HepG2 (cell line): Measurements from ENCODE around the gene NAV1. TPM values are rescaled to one million over a fixed set of nuclear protein-coding genes. Genes with fewer than 3 reads are reported as not detected.

Experiments used
- ATAC-seq: fragments of 200-7000 bp; cut with Tn5 transposase; 3 replicates; pipeline ENCODE4 v1.9.1; 2020; ENCODE audit warnings: mild to moderate bottlenecking, moderate library complexity
- BruUV-seq: library from RNA; stranded (reverse); fragments of 400-500 nt; replicated peaks from 2 replicates; lab custom pipeline; 2021; lab: Mats Ljungman, UMichigan
- CTCF ChIA-PET: fragments of 300-600 bp; formaldehyde crosslinking; extraction: SDS; loops from one replicate; lab custom pipeline; 2021; ENCODE audit warnings: low total read pairs, inconsistent platforms, low intra/inter-chr PET ratio; lab: Yijun Ruan, JAX
- POLR2A ChIA-PET: fragments of 350-600 bp; sonication (Branson Sonifier 250); formaldehyde crosslinking; loops from one replicate; lab custom pipeline; 2020; ENCODE audit warnings: antibody characterized with exemption, inconsistent platforms; lab: Yijun Ruan, JAX
- DNase-seq: peaks from one replicate; pipeline ENCODE4 v3.0.0-alpha.2; 2015; ENCODE audit warnings: low spot score
- FAIRE-seq: peaks from 3 replicates; lab custom pipeline; 2011; peaks lifted over from hg19 to GRCh38; lab: Jason Lieb, UNC
- H2AFZ ChIP-seq: one replicate; pipeline ENCODE4 v1.6.1; 2011; ENCODE audit warnings: low read length, inconsistent platforms
- H3K27ac ChIP-seq: fragments of 300-600 bp; 3 replicates; pipeline ENCODE4 v1.8.0; 2011; ENCODE audit warnings: mixed run types, mild to moderate bottlenecking, mixed read lengths, low read length, inconsistent platforms; ENCODE audit not compliant: insufficient read depth; ENCODE audit errors: extremely low read length
- H3K27me3 ChIP-seq, 2 experiments: fragments of 200-600 bp in 1 of 2; 2 replicates in 1 of 2; 3 replicates in 1 of 2; pipeline versions ENCODE4 v1.6.0 to v1.8.0; 2011; ENCODE audit warnings: low read length in 2 of 2, mild to moderate bottlenecking in 2 of 2, moderate library complexity in 2 of 2, inconsistent platforms in 1 of 2; ENCODE audit not compliant: insufficient read depth in 2 of 2, control insufficient read depth in 1 of 2
- H3K36me3 ChIP-seq, 2 experiments: fragments of 200-600 bp in 1 of 2; replicated peaks in 1 of 2; 2 replicates in 1 of 2; 3 replicates in 1 of 2; pipeline versions ENCODE4 v1.5.1 to v1.8.0; 2011; ENCODE audit warnings: low read length in 2 of 2, inconsistent platforms in 1 of 2; ENCODE audit not compliant: insufficient read depth in 2 of 2, control insufficient read depth in 1 of 2
- H3K4me1 ChIP-seq: 2 replicates; pipeline ENCODE4 v1.5.1; 2012; ENCODE audit warnings: low read length, inconsistent platforms; ENCODE audit not compliant: insufficient read depth
- H3K4me2 ChIP-seq: 2 replicates; pipeline ENCODE4 v1.6.0; 2011; ENCODE audit warnings: low read depth, low read length, inconsistent platforms
- H3K4me3 ChIP-seq, 3 experiments: fragments of 200-600 bp in 1 of 3; sonication (generic), shearing (Covaris generic) in 1 of 3; replicated peaks in 1 of 3; 2 replicates each; pipeline ENCODE4 v1.5.1; 2011 to 2016; ENCODE audit warnings: low read length in 3 of 3, inconsistent platforms in 2 of 3, low read depth in 2 of 3, mild to moderate bottlenecking in 2 of 3, control low read depth in 1 of 3, mixed read lengths in 1 of 3; ENCODE audit not compliant: insufficient read depth in 1 of 3
- H3K79me2 ChIP-seq: one replicate; pipeline ENCODE4 v1.6.1; 2011; ENCODE audit warnings: low read length, inconsistent platforms; ENCODE audit not compliant: insufficient read depth
- H3K9ac ChIP-seq: 2 replicates; pipeline ENCODE4 v1.6.0; 2011; ENCODE audit warnings: mild to moderate bottlenecking, low read depth, low read length, inconsistent platforms; ENCODE audit not compliant: insufficient read depth
- H3K9me3 ChIP-seq: 2 replicates; pipeline ENCODE4 v1.5.1; 2012; ENCODE audit warnings: mild to moderate bottlenecking, low read length
- H4K20me1 ChIP-seq: 2 replicates; pipeline ENCODE4 v1.6.0; 2011; ENCODE audit warnings: inconsistent platforms, mild to moderate bottlenecking, low read length, moderate library complexity; ENCODE audit not compliant: insufficient read depth
- ATAD3A ChIP-seq: sonication (generic); formaldehyde crosslinking; IDR thresholded peaks from 2 replicates; pipeline ENCODE4 v1.4.0; 2020; ENCODE audit warnings: missing genetic modification reagents
- HOXA5 ChIP-seq: sonication (generic); formaldehyde crosslinking; IDR thresholded peaks from 2 replicates; pipeline ENCODE4 v1.4.0; 2020; ENCODE audit warnings: missing genetic modification reagents
- MAFG ChIP-seq: sonication (generic); formaldehyde crosslinking; IDR thresholded peaks from 2 replicates; pipeline ENCODE4 v1.5.1; 2020; ENCODE audit warnings: mild to moderate bottlenecking, missing genetic modification reagents
- PPARG ChIP-seq: conservative IDR thresholded peaks from 2 replicates; pipeline ENCODE4 v1.6.1; 2016; ENCODE audit warnings: missing biosample characterization, missing genetic modification reagents
- UBTF ChIP-seq: sonication (generic); formaldehyde crosslinking; IDR thresholded peaks from 2 replicates; pipeline ENCODE4 v1.4.0; 2020; ENCODE audit warnings: mild to moderate bottlenecking, missing genetic modification reagents
- ZNF207 ChIP-seq: fragments of 450-650 bp; IDR thresholded peaks from 2 replicates; pipeline ENCODE4 v1.6.1; 2016; ENCODE audit warnings: antibody characterized with exemption, borderline replicate concordance
- ZNF350 ChIP-seq: sonication (generic); formaldehyde crosslinking; IDR thresholded peaks from 2 replicates; pipeline ENCODE4 v1.4.0; 2020; ENCODE audit warnings: mild to moderate bottlenecking, low read depth, missing genetic modification reagents, borderline replicate concordance
- ZNF547 ChIP-seq: sonication (generic); formaldehyde crosslinking; IDR thresholded peaks from 2 replicates; pipeline ENCODE4 v1.5.1; 2020; ENCODE audit warnings: mild to moderate bottlenecking, missing genetic modification reagents
- ZNF768 ChIP-seq: sonication (generic); formaldehyde crosslinking; IDR thresholded peaks from 2 replicates; pipeline ENCODE4 v1.4.0; 2020; ENCODE audit warnings: missing genetic modification reagents
- WGBS: methylation state at CpG from one replicate; pipeline ENCODE4 v1.1.6; 2017; ENCODE audit warnings: low lambda C conversion rate; 5-methylcytosine and 5-hydroxymethylcytosine counted together
- in situ Hi-C: cut with HindIII; loops from 2 replicates; pipeline ENCODE4 v1.10.0; 2017; ENCODE audit warnings: low pct_unique_long_range_greater_than_20kb; ENCODE audit not compliant: extremely low pct_ligation_motif_present
- intact Hi-C: fragments of 100-400 bp; cut with micrococcal nuclease; formaldehyde crosslinking; loops from one replicate; pipeline ENCODE4 v1.10.0; 2022; ENCODE audit not compliant: unreplicated experiment
- polyA plus RNA-seq, 8 experiments: library from polyadenylated mRNA; depleted of rRNA in 3 of 8; stranded (reverse) in 7 of 8; unstranded in 1 of 8; fragments of >200 nt; fragmentation: Illumina TruSeq in 4 of 8; extraction: Trizol in 4 of 8; gene quantifications; 2 replicates each; pipeline versions ENCODE4 v1.2.1 to v1.2.3, GENCODE V29; 2011 to 2016; ENCODE audit warnings: low read depth in 4 of 8, missing spikeins in 1 of 8, mixed read lengths in 1 of 8; ENCODE audit not compliant: insufficient read depth in 1 of 8
- total RNA-seq, 5 experiments: library from RNA; depleted of rRNA; stranded (reverse); fragments of >200 nt; fragmentation: Illumina TruSeq; extraction: Trizol; gene quantifications; 2 replicates each; pipeline ENCODE4 v1.2.3, GENCODE V29; 2016; ENCODE audit warnings: low read depth in 1 of 5
- TF ChIP-seq, protein P1 (sequence below): sonication (generic); formaldehyde crosslinking; IDR thresholded peaks from 2 replicates; pipeline ENCODE4 v1.5.0; 2020; ENCODE audit warnings: mild to moderate bottlenecking, missing genetic modification reagents
- TF ChIP-seq, protein P2 (sequence below): sonication (generic); formaldehyde crosslinking; IDR thresholded peaks from 2 replicates; pipeline ENCODE4 v1.8.1; 2023; ENCODE audit warnings: mild to moderate bottlenecking, moderate library complexity, missing genetic modification reagents

The NAV1 gene
- total and polyA plus RNA-seq, 2 of the 13 experiments (the other 11 are each of a cell fraction or from before 2014, with no cell fraction given) = not detected

DNA sequence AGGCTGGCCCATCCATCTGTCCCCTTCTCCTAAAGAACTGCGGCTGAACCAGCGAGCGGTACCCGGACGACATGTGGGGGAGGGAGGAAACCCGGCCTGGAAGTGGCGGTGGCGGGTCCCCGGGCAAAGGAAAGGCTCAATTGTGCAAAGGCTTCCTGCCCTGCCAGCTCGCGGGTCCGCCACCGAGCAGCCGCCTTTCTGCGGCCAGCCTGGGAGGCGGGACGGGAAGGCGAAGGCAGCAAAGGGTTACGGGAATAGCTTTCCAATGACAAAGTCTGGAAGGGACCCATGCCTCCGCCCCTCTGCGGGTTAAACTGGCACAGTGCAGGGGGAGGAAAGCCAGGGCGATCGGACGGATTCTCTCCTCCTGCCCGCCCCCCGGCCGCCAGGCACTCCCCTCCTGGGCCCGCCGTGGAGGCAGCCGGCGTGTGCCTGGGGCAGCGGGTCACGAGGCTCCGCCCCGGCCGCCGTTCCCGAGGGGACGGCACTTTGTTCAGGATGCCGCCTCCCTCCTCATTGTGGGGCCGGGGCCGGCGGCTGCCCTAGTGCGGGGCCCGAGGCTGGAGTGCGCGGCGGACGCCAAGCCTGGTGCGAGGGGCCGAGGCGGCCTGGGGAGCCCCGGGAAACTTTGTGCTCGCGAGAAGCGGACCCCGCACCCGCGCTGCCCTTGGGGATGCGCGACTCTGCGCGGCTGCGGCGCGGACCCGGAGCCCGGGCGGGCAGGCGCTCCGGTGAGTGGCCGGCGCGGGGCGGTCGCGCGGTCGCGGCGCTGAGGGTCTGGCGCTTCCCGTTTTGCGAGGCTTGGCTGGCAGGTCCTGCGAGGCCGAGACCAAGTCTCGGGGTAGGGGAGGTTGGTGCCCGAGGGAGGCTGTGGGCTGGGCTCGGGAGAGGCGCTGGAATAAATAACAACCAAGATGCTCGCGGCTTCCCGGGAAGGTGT, at the start of gene NAV1 (continued):
- TF ChIP-seq, protein P1, sequence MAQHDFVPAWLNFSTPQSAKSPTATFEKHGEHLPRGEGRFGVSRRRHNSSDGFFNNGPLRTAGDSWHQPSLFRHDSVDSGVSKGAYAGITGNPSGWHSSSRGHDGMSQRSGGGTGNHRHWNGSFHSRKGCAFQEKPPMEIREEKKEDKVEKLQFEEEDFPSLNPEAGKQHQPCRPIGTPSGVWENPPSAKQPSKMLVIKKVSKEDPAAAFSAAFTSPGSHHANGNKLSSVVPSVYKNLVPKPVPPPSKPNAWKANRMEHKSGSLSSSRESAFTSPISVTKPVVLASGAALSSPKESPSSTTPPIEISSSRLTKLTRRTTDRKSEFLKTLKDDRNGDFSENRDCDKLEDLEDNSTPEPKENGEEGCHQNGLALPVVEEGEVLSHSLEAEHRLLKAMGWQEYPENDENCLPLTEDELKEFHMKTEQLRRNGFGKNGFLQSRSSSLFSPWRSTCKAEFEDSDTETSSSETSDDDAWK (CRISPR knock-in tag) = no peak
- TF ChIP-seq ZNF768 (CRISPR knock-in tag) (0 out of 2 replicates have a peak, but pooled peaks have one; percentile 11), ZNF547 (CRISPR knock-in tag) (no peak)
- TF ChIP-seq, protein P2, sequence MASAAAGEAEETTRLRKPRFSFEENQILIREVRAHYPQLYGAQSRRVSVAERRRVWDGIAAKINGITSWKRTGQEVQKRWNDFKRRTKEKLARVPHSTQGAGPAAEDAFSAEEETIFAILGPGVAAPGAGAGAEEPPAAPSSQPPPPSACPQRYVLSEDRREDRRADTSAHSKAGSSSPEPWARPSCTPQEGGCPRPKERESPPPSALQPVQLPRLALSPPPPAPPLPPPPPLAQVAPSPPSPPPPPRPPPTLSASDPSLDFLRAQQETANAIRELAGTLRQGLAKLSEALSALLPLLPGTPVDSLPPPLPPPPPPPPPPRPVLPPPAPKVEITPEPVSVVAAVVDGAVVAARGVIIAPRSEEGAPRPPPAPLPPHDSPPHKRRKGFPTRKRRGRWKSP (CRISPR knock-in tag) = no peak
- TF ChIP-seq, all 625 proteins: peak for 9

- H3K9me3 ChIP-seq = no peaks in the 10 kb centered on the region
- H3K79me2 ChIP-seq = no peaks in the 10 kb centered on the region
- ChIA-PET CTCF (no interaction called here), POLR2A (no interaction called here)
- FAIRE-seq (no peak), ATAC-seq (no peak), DNase-seq (no peak)
- no peaks in the 10 kb centered on the region for H3K27me3 ChIP-seq
- H4K20me1 ChIP-seq = no peaks in the 10 kb centered on the region
- H3K9ac ChIP-seq = no peak overlapping the region
- intact Hi-C loops = no loop called here
- no peak overlapping the region for H3K4me2 ChIP-seq
- WGBS = 97% methylated on average over 6 of the region's 6 CpGs
- H3K4me1 ChIP-seq = peaks cover 14% of the 10 kb centered on the region
- no peak overlapping the region for H3K27ac ChIP-seq
- peaks cover 8 to 15% of the 10 kb centered on the region in 2 experiments; a peak in 2 of 5 replicates for H3K36me3 ChIP-seq
- H3K4me3 ChIP-seq = no peak overlapping the region
- BruUV-seq = no TSS peak
- TF ChIP-seq UBTF = no peak
- no peak for TF ChIP-seq HOXA5
- no peak for TF ChIP-seq MAFG (CRISPR knock-in tag)
- TF ChIP-seq PPARG = no peak
- TF ChIP-seq ZNF350 = no peak
- TF ChIP-seq ATAD3A = no peak
- no peak for TF ChIP-seq ZNF207
- in situ Hi-C loops = no loop called here
- H2AFZ ChIP-seq = no peak overlapping the region
These were observed 49.2 kb upstream of the NAV1 start for GRCh38 chr1:201489643-201490261.
